ENCODE measurements around the gene PYGB.
A peak's percentile ranks its signal among the peaks of the same experiment; 100 is the strongest.

PYGB gene

GRCh38 chr20:25216199-25216945 is 31.5 kb upstream of the PYGB start:
- DNase-seq, result no peak

GRCh38 chr20:25217161-25218108 is 30.4 kb upstream of the PYGB start:
- DNase-seq, result no peak

GRCh38 chr20:25218109-25218486 is 29.8 kb upstream of the PYGB start:
- DNase-seq, result no peak

- DNase-seq, result no peak
Measured at GRCh38 chr20:25218492-25218891, 29.4 kb upstream of the PYGB start.

- DNase-seq, result no peak
Measured at GRCh38 chr20:25219365-25219764, 28.5 kb upstream of the PYGB start.

GRCh38 chr20:25220021-25220730 is 27.7 kb upstream of the PYGB start:
- DNase-seq, result no peak

- DNase-seq, result no peak
Measured at GRCh38 chr20:25220810-25221591, 26.9 kb upstream of the PYGB start.

- DNase-seq, result no peak
Measured at GRCh38 chr20:25221592-25222460, 26.1 kb upstream of the PYGB start.

- no peak for DNase-seq
Measured at GRCh38 chr20:25222461-25223178, 25.3 kb upstream of the PYGB start.

- DNase-seq, result peak in 1 of 5 donors; percentile 44
Measured at GRCh38 chr20:25223179-25223661, 24.7 kb upstream of the PYGB start.

GRCh38 chr20:25223765-25224720 is 23.8 kb upstream of the PYGB start:
- DNase-seq, result no peak

- DNase-seq, result no peak
Measured at GRCh38 chr20:25224941-25225340, 22.9 kb upstream of the PYGB start.

GRCh38 chr20:25225642-25226432 is 22.0 kb upstream of the PYGB start:
- DNase-seq, result no peak

- no peak for DNase-seq
Measured at GRCh38 chr20:25226433-25227316, 21.2 kb upstream of the PYGB start.

GRCh38 chr20:25227317-25227831 is 20.5 kb upstream of the PYGB start:
- DNase-seq, result no peak

- DNase-seq, result no peak
Measured at GRCh38 chr20:25229486-25230165, 18.3 kb upstream of the PYGB start.
